Activated T-helper 1 cell treated with anti-CD3 and anti-CD28 coated beads, Interleukin-2, amount 50 U/mL, for 16 hours (primary cell): ENCODE measurements around the gene PTPRE.
"Not testable (repeated sequence)": the region's sequence is repeated elsewhere in the genome, so short reads cannot be mapped to it uniquely, and the experiment has no call there.

Experiments used
- DNase-seq, 2 donors: peaks; one replicate each; pipeline ENCODE4 v3.0.0-alpha.2; 2020; ENCODE audit warnings: low read depth in 1 of 2, low spot score in 1 of 2

The PTPRE gene

GRCh38 chr10:128087884-128088709 is 181.2 kb downstream of the PTPRE start:
- no peak for DNase-seq

GRCh38 chr10:128091636-128092210 is 184.8 kb downstream of the PTPRE start:
- no peak for DNase-seq

- DNase-seq, result no peak
These were observed 185.6 kb downstream of the PTPRE start for GRCh38 chr10:128092454-128092853.

- not testable (repeated sequence) for DNase-seq
These were observed 187.7 kb downstream of the PTPRE start for GRCh38 chr10:128094596-128094995.

- no peak for DNase-seq
These were observed 188.3 kb downstream of the PTPRE start for GRCh38 chr10:128095027-128095752.

- DNase-seq, result no peak
These were observed 189.0 kb downstream of the PTPRE start for GRCh38 chr10:128095753-128096469.

GRCh38 chr10:128096486-128097199 is 189.7 kb downstream of the PTPRE start:
- no peak for DNase-seq

GRCh38 chr10:128097783-128098182 is 190.9 kb downstream of the PTPRE start:
- no peak for DNase-seq

- no peak for DNase-seq
These were observed 191.7 kb downstream of the PTPRE start for GRCh38 chr10:128098631-128099030.

- DNase-seq, result no peak
These were observed 193.0 kb downstream of the PTPRE start for GRCh38 chr10:128099901-128100300.

GRCh38 chr10:128101901-128102300 is 195.0 kb downstream of the PTPRE start:
- DNase-seq, result no peak

GRCh38 chr10:128102480-128103228 is 195.8 kb downstream of the PTPRE start:
- no peak for DNase-seq

- DNase-seq, result no peak
These were observed 196.4 kb downstream of the PTPRE start for GRCh38 chr10:128103229-128103714.

- no peak for DNase-seq
These were observed 198.5 kb downstream of the PTPRE start for GRCh38 chr10:128105383-128105782.

- DNase-seq, result no peak
These were observed 202.8 kb downstream of the PTPRE start for GRCh38 chr10:128109707-128110106.

GRCh38 chr10:128110339-128110738 is 203.4 kb downstream of the PTPRE start:
- DNase-seq, result no peak

GRCh38 chr10:128111696-128112095 is 204.8 kb downstream of the PTPRE start:
- DNase-seq, result no peak

- no peak for DNase-seq
These were observed 206.1 kb downstream of the PTPRE start for GRCh38 chr10:128113026-128113425.

GRCh38 chr10:128114901-128115300 is 208.0 kb downstream of the PTPRE start:
- no peak for DNase-seq

- DNase-seq, result no peak
These were observed 208.5 kb downstream of the PTPRE start for GRCh38 chr10:128115356-128115755.
